H1 (cell line): Measurements from ENCODE around the gene PRKRIP1. TPM values are rescaled to one million over a fixed set of nuclear protein-coding genes. Genes with fewer than 3 reads are reported as not detected.

Experiments used
- CTCF ChIA-PET: fragments of 300-600 bp; sonication (Branson Sonifier 250); formaldehyde crosslinking; loops from one replicate; lab custom pipeline; 2021; ENCODE audit not compliant: partially characterized antibody; lab: Charles Lee
- POLR2A ChIA-PET: fragments of 300-600 bp; sonication (Branson Sonifier 250); formaldehyde crosslinking; loops from one replicate; lab custom pipeline; 2021; ENCODE audit warnings: inconsistent platforms; ENCODE audit not compliant: partially characterized antibody; lab: Charles Lee
- DNase-seq, 2 experiments: peaks; one replicate each; pipeline versions ENCODE4 v3.0.0 to v3.0.0-alpha.2; 2010 to 2022; ENCODE audit warnings: low spot score in 2 of 2, low read depth in 1 of 2, mixed read lengths in 1 of 2
- FAIRE-seq: peaks from 2 replicates; lab custom pipeline; 2011; peaks lifted over from hg19 to GRCh38; lab: Jason Lieb, UNC
- H2AFZ ChIP-seq: 2 replicates; pipeline ENCODE4 v1.8.1; 2012; ENCODE audit warnings: low read length, inconsistent platforms
- H2AK5ac ChIP-seq: 2 replicates; pipeline ENCODE4 v1.6.1; 2013; ENCODE audit warnings: low read depth, low read length
- H2BK120ac ChIP-seq: replicated peaks from 2 replicates; pipeline ENCODE3; 2013; ENCODE audit warnings: low read depth, low read length, inconsistent platforms
- H2BK12ac ChIP-seq: 2 replicates; pipeline ENCODE4 v1.6.1; 2013; ENCODE audit warnings: low read depth, low read length
- H2BK15ac ChIP-seq: 2 replicates; pipeline ENCODE4 v1.6.1; 2013; ENCODE audit warnings: low read length
- H2BK20ac ChIP-seq: 2 replicates; pipeline ENCODE4 v1.6.1; 2013; ENCODE audit warnings: low read length
- H2BK5ac ChIP-seq: 2 replicates; pipeline ENCODE4 v1.6.1; 2013; ENCODE audit warnings: low read depth, low read length
- H3K14ac ChIP-seq: 2 replicates; pipeline ENCODE4 v1.6.1; 2013; ENCODE audit warnings: inconsistent platforms; ENCODE audit not compliant: insufficient read length
- H3K18ac ChIP-seq: 2 replicates; pipeline ENCODE4 v1.6.1; 2013; ENCODE audit warnings: low read length; ENCODE audit errors: extremely low read depth
- H3K23ac ChIP-seq: 2 replicates; pipeline ENCODE4 v1.6.1; 2013; ENCODE audit warnings: inconsistent platforms; ENCODE audit not compliant: insufficient read length
- H3K23me2 ChIP-seq: 2 replicates; pipeline ENCODE4 v1.6.1; 2013; ENCODE audit warnings: low read depth, low read length
- H3K27ac ChIP-seq: 2 replicates; pipeline ENCODE4 v1.6.1; 2011; ENCODE audit warnings: low read depth, low read length, inconsistent platforms
- H3K27me3 ChIP-seq, 4 experiments: replicated peaks in 1 of 4; 1 replicate in 1 of 4; 2 replicates in 3 of 4; pipeline versions ENCODE4 v1.6.1 to v1.8.1; 2011 to 2013; ENCODE audit warnings: low read length in 3 of 4, mild to moderate bottlenecking in 3 of 4, inconsistent platforms in 2 of 4, mixed read lengths in 2 of 4, moderate library complexity in 1 of 4; ENCODE audit not compliant: control insufficient read depth in 3 of 4, insufficient read depth in 3 of 4; ENCODE audit errors: extremely low read depth in 1 of 4
- H3K36me3 ChIP-seq, 4 experiments: 2 replicates each; pipeline versions ENCODE4 v1.6.1 to v1.8.1; 2011 to 2013; ENCODE audit warnings: mild to moderate bottlenecking in 4 of 4, low read length in 3 of 4, moderate library complexity in 2 of 4, control low read depth in 1 of 4, inconsistent platforms in 1 of 4; ENCODE audit not compliant: insufficient read depth in 4 of 4, control insufficient read depth in 2 of 4
- H3K4ac ChIP-seq: replicated peaks from 2 replicates; pipeline ENCODE3; 2013; ENCODE audit warnings: low read length, low read depth, mixed read lengths, inconsistent platforms; ENCODE audit not compliant: insufficient read length
- H3K4me1 ChIP-seq, 4 experiments: replicated peaks in 1 of 4; 1 replicate in 1 of 4; 2 replicates in 3 of 4; pipeline versions ENCODE4 v1.6.1 to v1.8.1; 2011 to 2013; ENCODE audit warnings: low read length in 3 of 4, inconsistent platforms in 2 of 4, mixed read lengths in 1 of 4; ENCODE audit not compliant: insufficient read depth in 4 of 4, control insufficient read depth in 3 of 4
- H3K4me2 ChIP-seq, 2 experiments: 2 replicates each; pipeline versions ENCODE4 v1.6.1 to v1.8.1; 2011 to 2013; ENCODE audit warnings: low read depth in 2 of 2, low read length in 2 of 2, control low read depth in 1 of 2, inconsistent platforms in 1 of 2, mild to moderate bottlenecking in 1 of 2; ENCODE audit not compliant: insufficient read depth in 1 of 2
- H3K4me3 ChIP-seq, 4 experiments: fragments of 200-600, 300-600 bp in 1 of 4; sonication (generic), shearing (Covaris generic), sonication (Bioruptor Twin) in 1 of 4; 2 replicates each; pipeline versions ENCODE4 v1.5.1 to v1.8.1; 2011 to 2016; ENCODE audit warnings: low read length in 4 of 4, low read depth in 3 of 4, control low read depth in 2 of 4, inconsistent platforms in 2 of 4, mild to moderate bottlenecking in 2 of 4, mixed read lengths in 1 of 4, moderate library complexity in 1 of 4; ENCODE audit not compliant: insufficient read depth in 2 of 4; ENCODE audit errors: extremely low read depth in 1 of 4
- H3K56ac ChIP-seq: replicated peaks from 2 replicates; pipeline ENCODE3; 2013; ENCODE audit warnings: low read depth, mild to moderate bottlenecking, mixed read lengths, low read length, inconsistent platforms; ENCODE audit not compliant: insufficient read length
- H3K79me1 ChIP-seq: 2 replicates; pipeline ENCODE4 v1.6.1; 2013; ENCODE audit warnings: low read depth, low read length, control low read depth
- H3K79me2 ChIP-seq, 2 experiments: 2 replicates each; pipeline versions ENCODE4 v1.6.1 to v1.8.1; 2012 to 2013; ENCODE audit warnings: low read length in 2 of 2, mild to moderate bottlenecking in 2 of 2, inconsistent platforms in 1 of 2; ENCODE audit not compliant: insufficient read depth in 2 of 2, control insufficient read depth in 1 of 2
- H3K9ac ChIP-seq, 4 experiments: replicated peaks in 1 of 4; 1 replicate in 1 of 4; 2 replicates in 3 of 4; pipeline versions ENCODE4 v1.6.1 to v1.8.1; 2011 to 2013; ENCODE audit warnings: low read depth in 3 of 4, low read length in 3 of 4, control low read depth in 2 of 4, mild to moderate bottlenecking in 2 of 4, moderate library complexity in 2 of 4, inconsistent platforms in 1 of 4; ENCODE audit errors: extremely low read depth in 1 of 4
- H3K9me3 ChIP-seq, 2 experiments: 2 replicates each; pipeline versions ENCODE4 v1.6.1 to v1.8.1; 2012 to 2013; ENCODE audit warnings: mild to moderate bottlenecking in 2 of 2, moderate library complexity in 2 of 2, control low read depth in 1 of 2, inconsistent platforms in 1 of 2, low read depth in 1 of 2, low read length in 1 of 2, mixed read lengths in 1 of 2; ENCODE audit not compliant: insufficient read depth in 2 of 2
- H4K20me1 ChIP-seq, 2 experiments: replicated peaks in 1 of 2; 2 replicates each; pipeline versions ENCODE3 to v1.8.1; 2011 to 2013; ENCODE audit warnings: inconsistent platforms in 2 of 2, low read length in 2 of 2, mild to moderate bottlenecking in 1 of 2; ENCODE audit not compliant: insufficient read depth in 2 of 2, control insufficient read depth in 1 of 2
- H4K5ac ChIP-seq: 2 replicates; pipeline ENCODE4 v1.6.1; 2013; ENCODE audit warnings: low read length, low read depth, mixed read lengths, inconsistent platforms; ENCODE audit not compliant: insufficient read length
- H4K8ac ChIP-seq: 2 replicates; pipeline ENCODE4 v1.8.0; 2013; ENCODE audit warnings: mild to moderate bottlenecking, moderate library complexity, low read length, inconsistent platforms; ENCODE audit not compliant: insufficient read depth; ENCODE audit errors: extremely low read depth
- H4K91ac ChIP-seq: replicated peaks from 2 replicates; pipeline ENCODE3; 2013; ENCODE audit warnings: low read length, mixed read lengths, inconsistent platforms; ENCODE audit not compliant: insufficient read length
- BACH1 ChIP-seq: IDR thresholded peaks from 2 replicates; pipeline ENCODE4 v1.6.1; 2012; ENCODE audit warnings: low read length, improper control_type of control experiment
- BRCA1 ChIP-seq: IDR thresholded peaks from 2 replicates; pipeline ENCODE4 v1.6.1; 2012; ENCODE audit warnings: low read depth, low read length, improper control_type of control experiment
- CBX5 ChIP-seq: fragments of 300-800, 300-1000 bp; sonication (generic); IDR thresholded peaks from 2 replicates; pipeline ENCODE4 v1.7.1; 2016; ENCODE audit warnings: antibody characterized with exemption, low read length, low read depth
- CHD2 ChIP-seq: IDR thresholded peaks from 2 replicates; pipeline ENCODE4 v1.6.1; 2012; ENCODE audit warnings: low read length, improper control_type of control experiment
- E2F6 ChIP-seq: IDR thresholded peaks from 2 replicates; pipeline ENCODE4 v1.6.1; 2012; ENCODE audit warnings: inconsistent platforms
- EGR1 ChIP-seq: IDR thresholded peaks from 2 replicates; pipeline ENCODE4 v1.6.1; 2011; ENCODE audit warnings: low read depth, low read length, borderline replicate concordance
- EZH2 ChIP-seq: fragments of 200-600 bp; sonication (generic); IDR thresholded peaks from 2 replicates; pipeline ENCODE4 v1.7.1; 2012; ENCODE audit warnings: low read depth, mild to moderate bottlenecking, moderate library complexity, low read length, inconsistent platforms; ENCODE audit not compliant: severe bottlenecking
- MAX ChIP-seq: IDR thresholded peaks from 2 replicates; pipeline ENCODE4 v1.6.1; 2012; ENCODE audit warnings: inconsistent platforms
- POLR2AphosphoS5 ChIP-seq: IDR thresholded peaks from 2 replicates; pipeline ENCODE4 v1.6.1; 2011; ENCODE audit warnings: low read depth, low read length
- SP2 ChIP-seq: IDR thresholded peaks from 2 replicates; pipeline ENCODE4 v1.6.1; 2012; ENCODE audit warnings: mild to moderate bottlenecking, low read length, inconsistent platforms
- TAF1 ChIP-seq: IDR thresholded peaks from 2 replicates; pipeline ENCODE4 v1.6.1; 2011; ENCODE audit warnings: mild to moderate bottlenecking, low read depth, low read length
- WGBS, 2 experiments: shearing (Covaris generic) in 1 of 2; methylation state at CpG; one replicate each; pipeline versions ENCODE4 v1.1.6 to v1.1.7; 2013 to 2015; ENCODE audit warnings: low lambda C conversion rate in 2 of 2, mixed read lengths in 2 of 2, inconsistent platforms in 1 of 2, low coverage in 1 of 2, missing lambda C conversion rate in 1 of 2; ENCODE audit not compliant: insufficient replicate concordance in 2 of 2, insufficient coverage in 1 of 2, insufficient read length in 1 of 2; ENCODE audit errors: extremely low coverage in 1 of 2, missing lambda C conversion rate in 1 of 2; 5-methylcytosine and 5-hydroxymethylcytosine counted together
- polyA plus RNA-seq, 7 experiments: library from polyadenylated mRNA; depleted of rRNA in 3 of 7; stranded (reverse) in 5 of 7; unstranded in 2 of 7; fragments of >200 nt in 5 of 7; fragments of 200-250 nt in 2 of 7; gene quantifications; 1 replicate in 5 of 7; 2 replicates in 1 of 7; 4 replicates in 1 of 7; pipeline versions ENCODE4 v1.2.1 to v1.2.3, GENCODE V29; 2011 to 2013; ENCODE audit warnings: missing spikeins in 2 of 7, mixed read lengths in 2 of 7
- total RNA-seq: library from RNA; stranded (reverse); fragmentation: NEBNext Ultra II Directional; extraction: Animal tissue kit (Norgen Biotek cat#: 25700); gene quantifications from 2 replicates; pipeline ENCODE4 v1.2.1, GENCODE V29; 2021

Gene PRKRIP1
- total and polyA plus RNA-seq, 2 of the 8 experiments (the other 6 are each of a cell fraction or from before 2014, with no cell fraction given): 11.1 to 22.0 TPM

- no peak overlapping the region for H3K4me2 ChIP-seq
- H3K4me1 ChIP-seq: peaks cover 0 to 7% (median under 1%) of the 10 kb centered on the region in 4 experiments; a peak in 3 of 7 replicates
- H2BK15ac ChIP-seq: no peak overlapping the region
- peaks cover 5% of the 10 kb centered on the region; the same call in 1 of the 2 replicates for H3K23me2 ChIP-seq
- peaks cover 0 to 12% of the 10 kb centered on the region in 2 experiments for H4K20me1 ChIP-seq
- H3K23ac ChIP-seq: no peak overlapping the region
- no peak overlapping the region for H3K56ac ChIP-seq
- no peak overlapping the region for H3K4me3 ChIP-seq
- no peak overlapping the region for H4K8ac ChIP-seq
- CTCF ChIA-PET: interaction anchor here (1.2 to 2.1 kb wide), 4 partner anchors 10 to 56 kb away, joined by 3 to 7 read pairs (median 5); no protein-coding TSS in a partner anchor
- H3K79me1 ChIP-seq: peaks cover 2% of the 10 kb centered on the region; the same call in 1 of the 2 replicates
- H2BK120ac ChIP-seq: no peak overlapping the region
- H2AFZ ChIP-seq: no peak overlapping the region
- no peaks in the 10 kb centered on the region; a peak in 1 of 7 replicates for H3K27me3 ChIP-seq
- no peaks in the 10 kb centered on the region for H3K9me3 ChIP-seq
- no peak overlapping the region for H3K18ac ChIP-seq
- H4K5ac ChIP-seq: no peak overlapping the region
- no peak overlapping the region for H3K9ac ChIP-seq
- H3K27ac ChIP-seq: no peak overlapping the region
- whole genome bisulfite sequencing, 2 experiments: 87% methylated on average over 37 of the region's 40 CpGs; no CpG with 5 or more reads in 1 of the 2 experiments
- H4K91ac ChIP-seq: no peak overlapping the region
- no peak overlapping the region for H2BK12ac ChIP-seq
- peak in 1 of 2 experiments; percentile 44 for DNase-seq
- no peak overlapping the region for H3K14ac ChIP-seq
- H2BK5ac ChIP-seq: no peak overlapping the region
- no peak overlapping the region for H2AK5ac ChIP-seq
- FAIRE-seq: no peak
- H3K79me2 ChIP-seq: peaks cover 0 to 7% of the 10 kb centered on the region in 2 experiments; a peak in 2 of 4 replicates
- peaks cover 2 to 14% (median 8%) of the 10 kb centered on the region in 4 experiments; a peak in 6 of 8 replicates for H3K36me3 ChIP-seq
- H3K4ac ChIP-seq: no peak overlapping the region
- no peak overlapping the region for H2BK20ac ChIP-seq
- POLR2A ChIA-PET: interaction anchor here (0.5 to 3.5 kb wide), 4 partner anchors 10 to 357 kb away, joined by 3 to 11 read pairs (median 4); no protein-coding TSS in a partner anchor
- TF ChIP-seq CBX5 (no peak), E2F6 (no peak), CHD2 (no peak), BACH1 (no peak), MAX (no peak), EGR1 (no peak), SP2 (no peak), BRCA1 (no peak), TAF1 (no peak), EZH2 (no peak), POLR2AphosphoS5 (no peak)
Observed at GRCh38 chr7:102468478-102469350, 72.6 kb downstream of the PRKRIP1 start.
